Smooth muscle cell (in vitro differentiated cells): ENCODE results near the gene MFRP. TPM values are rescaled to one million over a fixed set of nuclear protein-coding genes. Genes with fewer than 3 reads are reported as not detected.

Experiments
- DNase-seq: peaks from one replicate; lab custom pipeline; 2025; ENCODE audit not compliant: unreplicated experiment; lab: John Stamatoyannopoulos, UW
- H2AFZ ChIP-seq: fragments of 200-600 bp; sonication (generic); 2 replicates; pipeline ENCODE4 v1.6.0; 2016; ENCODE audit warnings: antibody characterized with exemption, low read depth, mild to moderate bottlenecking
- H3F3A ChIP-seq: fragments of 200-600 bp; sonication (generic); 2 replicates; pipeline ENCODE4 v1.6.0; 2017; ENCODE audit warnings: antibody characterized with exemption, low read depth
- H3K27ac ChIP-seq: fragments of 200-600 bp; sonication (generic); 2 replicates; pipeline ENCODE4 v1.5.1; 2016; ENCODE audit warnings: low read depth, mild to moderate bottlenecking
- H3K27me3 ChIP-seq: fragments of 200-600 bp; sonication (generic); 2 replicates; pipeline ENCODE4 v1.6.1; 2016; ENCODE audit warnings: low read depth, mild to moderate bottlenecking
- H3K36me3 ChIP-seq: fragments of 200-600 bp; sonication (generic); 2 replicates; pipeline ENCODE4 v1.5.1; 2016; ENCODE audit warnings: low read depth
- H3K4me1 ChIP-seq: fragments of 200-600 bp; sonication (generic); 2 replicates; pipeline ENCODE4 v1.5.1; 2016; ENCODE audit warnings: low read depth
- H3K4me2 ChIP-seq: fragments of 200-600 bp; sonication (generic); 2 replicates; pipeline ENCODE4 v1.6.0; 2016; ENCODE audit warnings: mild to moderate bottlenecking
- H3K4me3 ChIP-seq: fragments of 200-600 bp; sonication (generic); 2 replicates; pipeline ENCODE4 v1.5.1; 2016; ENCODE audit warnings: mild to moderate bottlenecking
- H3K79me2 ChIP-seq: fragments of 200-600 bp; sonication (generic); 2 replicates; pipeline ENCODE4 v1.6.0; 2016; ENCODE audit warnings: low read depth, mild to moderate bottlenecking
- H3K9ac ChIP-seq: fragments of 200-600 bp; sonication (generic); 2 replicates; pipeline ENCODE4 v1.6.0; 2016; ENCODE audit warnings: low read depth
- H3K9me3 ChIP-seq: fragments of 200-600 bp; sonication (generic); replicated peaks from 2 replicates; pipeline ENCODE4 v1.5.1; 2016; ENCODE audit warnings: low read depth
- H4K20me1 ChIP-seq: fragments of 200-600 bp; sonication (generic); 2 replicates; pipeline ENCODE4 v1.6.0; 2016; ENCODE audit warnings: low read depth
- CTCF ChIP-seq: fragments of 200-600 bp; sonication (generic); IDR thresholded peaks from 2 replicates; pipeline ENCODE4 v1.5.1; 2017; ENCODE audit warnings: borderline replicate concordance, mild to moderate bottlenecking, antibody characterized with exemption; ENCODE audit not compliant: insufficient read depth, poor library complexity, severe bottlenecking
- WGBS: methylation state at CpG from one replicate; pipeline ENCODE4 v1.1.7; 2016; ENCODE audit warnings: low lambda C conversion rate; 5-methylcytosine and 5-hydroxymethylcytosine counted together
- polyA plus RNA-seq: library from polyadenylated mRNA; unstranded; fragments of >200 nt; fragmentation: Nextera tagmentation; extraction: Ambion mirVana; gene quantifications from 2 replicates; pipeline ENCODE4 v1.2.1, GENCODE V29; 2016
- total RNA-seq: library from RNA; depleted of rRNA; stranded (reverse); fragments of >200 nt; gene quantifications from 2 replicates; pipeline ENCODE4 v1.2.3, GENCODE V29; 2014

MFRP gene
- total and polyA plus RNA-seq, 2 experiments from 2014 or later, result not detected

GRCh38 chr11:119365071-119365591, 18.6 kb upstream of the MFRP start:
- no peak for DNase-seq
- peaks cover 30% of the 10 kb centered on the region for H3K4me1 ChIP-seq
- WGBS, result 69% methylated on average over 6 of the region's 6 CpGs
- peak overlapping the region; percentile 84 for H3K4me2 ChIP-seq
- H3K79me2 ChIP-seq, result no peaks in the 10 kb centered on the region
- peaks cover 4% of the 10 kb centered on the region for H3F3A ChIP-seq
- no peak overlapping the region for H3K4me3 ChIP-seq
- H3K27ac ChIP-seq, result no peak overlapping the region
- no peaks in the 10 kb centered on the region for H3K27me3 ChIP-seq
- H4K20me1 ChIP-seq, result no peaks in the 10 kb centered on the region
- no peak for TF ChIP-seq CTCF
- no peaks in the 10 kb centered on the region for H3K9me3 ChIP-seq
- H3K36me3 ChIP-seq, result no peaks in the 10 kb centered on the region
- H2AFZ ChIP-seq, result no peak overlapping the region
- no peak overlapping the region for H3K9ac ChIP-seq

- Histone ChIP-seq H3K9ac (no peak overlapping the region), H2AFZ (no peak overlapping the region)
- 12% methylated on average over 15 of the region's 88 CpGs for WGBS
Measured at GRCh38 chr11:119363851-119364590, 17.5 kb upstream of the MFRP start.

GRCh38 chr11:119363081-119363850, 16.8 kb upstream of the MFRP start:
- H3K36me3 ChIP-seq, result no peaks in the 10 kb centered on the region
- no peak for DNase-seq
- WGBS, result 60% methylated on average over 43 of the region's 44 CpGs
- no peak overlapping the region for H3K9ac ChIP-seq
- peaks cover 4% of the 10 kb centered on the region for H3F3A ChIP-seq
- H3K4me1 ChIP-seq, result peaks cover 18% of the 10 kb centered on the region
- peak overlapping the region; percentile 84 for H3K4me2 ChIP-seq
- H3K27me3 ChIP-seq, result no peaks in the 10 kb centered on the region
- H3K79me2 ChIP-seq, result no peaks in the 10 kb centered on the region
- peak overlapping the region; percentile 41 for H3K4me3 ChIP-seq
- H4K20me1 ChIP-seq, result no peaks in the 10 kb centered on the region
- H3K27ac ChIP-seq, result no peak overlapping the region
- TF ChIP-seq CTCF, result no peak
- H3K9me3 ChIP-seq, result no peaks in the 10 kb centered on the region
- H2AFZ ChIP-seq, result no peak overlapping the region

More at GRCh38 chr11:119363851-119364590, 17.5 kb upstream of the MFRP start:
- peak overlapping the region; percentile 84 for H3K4me2 ChIP-seq
- DNase-seq, result no peak
- no peak for TF ChIP-seq CTCF
- peaks cover 4% of the 10 kb centered on the region for H3F3A ChIP-seq
- no peaks in the 10 kb centered on the region for H3K27me3 ChIP-seq
- H3K27ac ChIP-seq, result no peak overlapping the region
- no peaks in the 10 kb centered on the region for H3K9me3 ChIP-seq
- H3K4me1 ChIP-seq, result peaks cover 25% of the 10 kb centered on the region
- no peaks in the 10 kb centered on the region for H3K79me2 ChIP-seq
- H3K4me3 ChIP-seq, result peak overlapping the region; percentile 41
- H4K20me1 ChIP-seq, result no peaks in the 10 kb centered on the region
- no peaks in the 10 kb centered on the region for H3K36me3 ChIP-seq
